ENCODE measurements around the gene GLRX.

GLRX gene

GRCh38 chr5:95808686-95809413 lies 13.7 kb downstream of the GLRX start:
- peak; percentile 90 for DNase-seq

GRCh38 chr5:95808013-95808685 lies 14.4 kb downstream of the GLRX start:
- no peak for DNase-seq

- no peak for DNase-seq
Observed at GRCh38 chr5:95806687-95807086, 15.8 kb downstream of the GLRX start.

- DNase-seq, result no peak
Observed at GRCh38 chr5:95804736-95805539, 17.6 kb downstream of the GLRX start.

GRCh38 chr5:95803271-95804148 lies 19.0 kb downstream of the GLRX start:
- DNase-seq, result no peak

GRCh38 chr5:95801961-95802360 lies 20.6 kb downstream of the GLRX start:
- no peak for DNase-seq

GRCh38 chr5:95801532-95801931 lies 21.0 kb downstream of the GLRX start:
- DNase-seq, result no peak

- no peak for DNase-seq
Observed at GRCh38 chr5:95800553-95800952, 22.0 kb downstream of the GLRX start.

GRCh38 chr5:95799191-95799835 lies 23.2 kb downstream of the GLRX start:
- no peak for DNase-seq

GRCh38 chr5:95798545-95798944 lies 24.0 kb downstream of the GLRX start:
- no peak for DNase-seq

GRCh38 chr5:95798048-95798447 lies 24.5 kb downstream of the GLRX start:
- no peak for DNase-seq

GRCh38 chr5:95797301-95797700 lies 25.2 kb downstream of the GLRX start:
- no peak for DNase-seq

- no peak for DNase-seq
Observed at GRCh38 chr5:95794070-95794516, 28.4 kb downstream of the GLRX start.

- DNase-seq, result no peak
Observed at GRCh38 chr5:95791751-95792150, 30.8 kb downstream of the GLRX start.

- no peak for DNase-seq
Observed at GRCh38 chr5:95788493-95788892, 34.0 kb downstream of the GLRX start.

- no peak for DNase-seq
Observed at GRCh38 chr5:95786821-95787418, 35.6 kb downstream of the GLRX start.

- no peak for DNase-seq
Observed at GRCh38 chr5:95784514-95785302, 37.8 kb downstream of the GLRX start.

- no peak for DNase-seq
Observed at GRCh38 chr5:95783661-95784060, 38.9 kb downstream of the GLRX start.

GRCh38 chr5:95782181-95782580 lies 40.3 kb downstream of the GLRX start:
- no peak for DNase-seq

- DNase-seq, result no peak
Observed at GRCh38 chr5:95781101-95781583, 41.4 kb downstream of the GLRX start.

GRCh38 chr5:95780597-95780996 lies 41.9 kb downstream of the GLRX start:
- DNase-seq, result no peak

All from SIG-M5 (cell line).